GM18526 (cell line): ENCODE results near the gene PRKCD.

Experiments
- POLR2A ChIP-seq: IDR thresholded peaks from 3 replicates; pipeline ENCODE4 v1.6.1; 2011; ENCODE audit not compliant: insufficient read length; ENCODE audit errors: extremely low read depth

PRKCD gene

DNA sequence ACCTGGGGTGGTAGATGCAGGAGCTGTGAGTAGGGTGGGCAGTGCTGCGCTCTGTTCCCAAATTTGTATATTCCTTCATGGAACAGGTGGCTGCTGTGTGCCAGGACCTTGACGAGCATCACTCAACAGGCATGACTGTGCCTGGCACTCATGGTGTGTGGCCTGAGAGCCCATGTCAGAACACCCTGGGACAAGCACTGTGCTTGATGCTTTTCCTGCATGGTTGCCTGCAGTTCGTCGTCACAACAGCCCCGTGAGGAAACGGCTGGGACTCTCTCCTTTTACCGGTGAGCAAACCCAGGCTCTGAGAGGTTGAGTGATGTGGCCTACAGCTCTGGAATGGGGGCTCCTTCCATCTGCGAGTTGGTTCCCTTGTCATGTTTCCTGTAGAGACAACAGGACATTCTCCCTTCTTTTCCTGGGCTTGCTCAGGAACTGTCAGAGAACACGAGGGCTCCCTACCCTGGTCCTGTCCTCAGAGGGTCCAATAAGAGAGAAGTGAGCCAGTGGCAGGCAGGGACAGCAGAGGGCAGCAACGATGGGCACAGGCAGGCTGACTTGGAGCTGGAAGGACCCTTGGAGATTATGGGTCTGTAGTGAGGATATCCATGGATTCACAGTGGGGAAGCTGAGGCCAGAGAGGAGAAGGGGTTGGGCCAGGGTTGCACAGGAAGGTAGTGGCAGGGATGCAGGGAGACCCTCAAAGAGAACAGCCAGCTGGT is 37.4 kb downstream of the PRKCD start:
- no peak for TF ChIP-seq POLR2A

DNA sequence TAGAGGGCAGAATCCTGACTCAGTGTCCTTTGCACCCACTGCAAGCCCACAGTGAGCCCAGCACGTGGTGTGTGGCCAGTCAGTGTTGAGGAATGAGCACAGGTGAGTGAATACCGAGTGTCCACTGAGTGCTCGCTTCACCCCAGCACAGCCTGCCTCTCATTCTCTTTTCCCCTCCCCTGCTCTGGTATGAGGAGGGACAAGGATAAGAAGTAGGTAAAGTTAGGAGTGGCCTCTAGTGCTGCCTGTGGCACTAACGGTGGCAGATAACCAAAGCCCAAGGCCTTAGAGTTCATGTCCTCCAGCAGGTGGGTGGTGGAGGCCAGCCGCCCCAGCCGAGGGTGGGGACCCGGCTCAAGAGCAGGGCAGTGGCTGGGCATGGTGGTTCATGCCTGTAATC is 38.0 kb downstream of the PRKCD start:
- TF ChIP-seq POLR2A: no peak

GRCh38 chr3:53199834-53200233 is 38.8 kb downstream of the PRKCD start:
- no peak for TF ChIP-seq POLR2A

GRCh38 chr3:53200501-53201498 is 39.8 kb downstream of the PRKCD start:
- TF ChIP-seq POLR2A: no peak

- no peak for TF ChIP-seq POLR2A
These were observed 41.5 kb downstream of the PRKCD start for GRCh38 chr3:53202331-53203015.

DNA sequence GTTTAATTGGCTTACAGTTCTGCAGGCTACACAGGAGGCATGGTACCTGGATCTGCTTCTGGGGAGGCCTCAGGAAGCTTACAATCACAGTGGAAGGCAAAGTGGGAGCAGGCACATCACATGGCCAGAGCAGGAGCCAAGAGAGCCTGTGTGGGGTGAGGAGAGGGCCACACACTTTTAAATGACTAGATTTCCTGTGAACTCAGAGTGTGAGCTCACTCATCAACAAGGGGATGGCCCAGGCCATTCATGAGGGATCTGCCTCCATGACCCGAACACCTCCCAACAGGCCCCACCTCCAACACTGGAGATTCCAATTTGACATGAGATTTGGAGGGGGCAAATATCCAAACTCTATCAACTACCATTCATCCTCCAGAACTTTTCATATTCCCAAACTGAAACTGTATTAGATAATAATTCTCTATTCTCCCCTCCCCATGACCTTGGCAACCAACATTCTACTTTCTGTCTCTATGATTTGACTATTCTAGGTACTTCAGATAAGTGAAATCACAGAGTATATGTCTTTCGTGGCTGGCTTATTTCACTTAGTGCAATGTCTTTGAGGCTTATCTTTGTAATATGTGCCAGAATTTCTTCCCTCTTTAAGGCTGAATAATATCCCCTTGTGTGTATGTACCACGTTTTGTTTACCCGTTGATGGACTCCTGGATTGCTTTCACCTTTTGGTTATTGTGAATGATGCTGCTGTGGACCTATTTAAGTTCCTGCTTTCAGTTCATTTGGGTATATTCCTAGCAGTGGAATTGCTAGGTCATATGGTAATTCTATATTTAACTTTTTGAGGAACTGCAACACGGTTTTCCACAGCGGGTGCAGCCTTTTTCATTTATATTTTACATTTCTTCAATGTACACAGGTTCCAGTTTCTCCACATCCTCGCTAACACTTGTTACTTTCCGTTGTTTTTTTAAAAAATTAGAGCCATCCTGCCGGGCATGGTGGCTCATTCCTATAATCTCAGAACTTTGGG is 51.0 kb downstream of the PRKCD start:
- TF ChIP-seq POLR2A: no peak

GRCh38 chr3:53213276-53213675 is 52.3 kb downstream of the PRKCD start:
- TF ChIP-seq POLR2A: no peak

DNA sequence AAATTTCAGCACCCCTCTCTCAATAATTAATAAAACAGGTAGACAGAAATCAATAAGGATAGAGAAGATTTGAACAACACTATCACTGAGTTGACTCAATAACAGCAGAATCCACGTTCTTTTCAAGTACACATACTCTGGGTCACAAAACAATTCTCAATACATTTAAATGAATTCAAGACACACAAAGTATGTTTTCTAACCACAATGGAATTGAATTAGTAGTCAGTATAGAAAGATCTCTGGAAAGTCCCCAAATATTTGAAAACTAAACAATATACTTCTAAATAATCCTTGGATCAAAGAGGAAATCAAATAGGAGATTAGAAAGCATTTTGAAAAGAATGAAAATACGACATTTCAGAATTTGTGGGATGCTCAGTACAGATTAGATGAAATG is 54.8 kb downstream of the PRKCD start:
- TF ChIP-seq POLR2A: no peak

GRCh38 chr3:53216723-53217122 is 55.7 kb downstream of the PRKCD start:
- TF ChIP-seq POLR2A: no peak

DNA sequence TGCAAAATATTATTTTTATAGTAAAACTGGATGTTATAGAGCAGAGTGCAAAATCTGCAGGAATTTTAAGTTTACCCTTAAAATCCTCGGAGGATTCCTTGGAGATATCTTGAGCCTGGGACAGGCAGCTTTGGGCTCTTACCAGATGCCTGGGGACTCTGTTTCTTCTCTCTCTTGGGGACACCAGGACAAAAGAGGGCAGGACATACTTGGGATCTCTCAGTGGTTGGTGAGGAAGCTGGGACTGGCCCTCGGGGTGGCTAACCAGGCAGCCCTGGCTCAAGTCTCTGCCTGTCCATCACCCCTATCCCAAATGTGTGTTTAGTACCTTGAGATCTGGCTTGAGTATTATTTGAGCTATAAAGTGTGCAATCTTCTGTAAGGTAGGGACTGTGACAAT is 56.2 kb downstream of the PRKCD start:
- no peak for TF ChIP-seq POLR2A

DNA sequence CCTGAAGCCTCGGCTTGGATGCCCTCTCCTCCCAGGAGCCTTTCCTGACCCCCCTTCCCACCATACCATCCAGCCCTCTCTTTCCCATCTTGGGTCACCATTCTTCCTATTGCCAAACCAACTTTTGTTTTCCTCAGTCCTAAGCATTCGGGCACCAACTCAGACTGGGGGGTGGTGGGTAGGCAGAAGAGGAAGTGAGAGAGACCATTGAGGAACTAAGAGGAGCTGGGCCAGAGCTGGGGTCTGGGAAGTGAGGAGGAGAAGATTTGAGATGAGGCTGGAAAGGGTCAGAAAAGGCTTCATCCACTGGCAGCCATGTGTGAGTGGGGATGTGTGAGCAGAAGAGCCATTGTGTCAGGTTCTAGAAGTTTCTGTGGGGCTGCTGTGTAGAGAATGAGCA is 57.1 kb downstream of the PRKCD start:
- no peak for TF ChIP-seq POLR2A

- TF ChIP-seq POLR2A: no peak
These were observed 59.0 kb downstream of the PRKCD start for GRCh38 chr3:53219895-53220483.

DNA sequence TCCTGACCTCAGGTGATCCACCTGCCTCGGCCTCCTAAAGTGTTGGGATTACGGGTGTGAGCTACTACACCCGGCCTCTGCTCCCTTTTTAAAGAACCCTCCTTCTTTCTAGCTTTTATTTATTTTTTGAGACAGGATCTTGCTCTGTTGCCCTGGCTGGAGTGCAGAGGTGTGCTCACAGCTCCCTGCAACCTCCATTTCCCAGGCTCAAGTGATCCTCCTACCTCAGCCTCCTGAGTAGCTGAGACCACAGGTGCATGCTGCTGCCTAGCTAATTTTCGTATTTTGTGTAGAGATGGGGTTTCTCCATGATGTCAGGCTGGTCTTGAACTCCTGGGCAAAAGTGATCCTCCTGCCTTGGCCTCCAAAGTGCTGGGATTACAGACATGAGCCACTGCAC is 60.3 kb downstream of the PRKCD start:
- no peak for TF ChIP-seq POLR2A

DNA sequence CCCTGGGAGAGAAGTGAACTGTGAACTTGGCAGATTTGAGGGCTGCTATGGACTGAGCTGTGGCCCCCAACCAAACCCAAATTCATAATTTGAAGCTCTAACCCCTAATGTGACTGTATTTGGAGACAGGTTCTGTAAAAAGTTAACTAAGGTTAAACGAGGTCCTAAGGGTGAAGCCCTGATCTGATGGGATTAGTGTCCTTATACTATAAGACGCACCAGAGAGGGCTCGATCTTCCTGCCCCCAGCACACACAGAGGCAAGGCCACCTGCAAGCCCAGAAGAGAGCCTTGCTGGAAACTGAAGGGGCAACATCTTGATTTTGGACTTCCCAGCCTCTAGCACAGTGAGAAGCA is 60.8 kb downstream of the PRKCD start:
- no peak for TF ChIP-seq POLR2A
